Testis (tissue), 3 donors: ENCODE measurements around the gene POLR2J. TPM values are rescaled to one million over a fixed set of nuclear protein-coding genes. Genes with fewer than 3 reads are reported as not detected.

Source experiments
- DNase-seq: peaks from one replicate; pipeline ENCODE4 v3.0.0-alpha.2; 2019
- H3K27ac ChIP-seq, 2 donors: fragments of 200-600 bp; sonication (generic); one replicate each; pipeline ENCODE4 v1.5.1; 2019
- H3K27me3 ChIP-seq: fragments of 200-600 bp; sonication (generic); one replicate; pipeline ENCODE4 v1.5.1; 2019
- H3K36me3 ChIP-seq: fragments of 200-600 bp; sonication (generic); one replicate; pipeline ENCODE4 v1.5.1; 2017; ENCODE audit warnings: low read depth; ENCODE audit errors: missing control alignments
- H3K4me1 ChIP-seq: fragments of 200-600 bp; sonication (generic); one replicate; pipeline ENCODE4 v1.5.1; 2019
- H3K4me3 ChIP-seq, 2 donors: fragments of 200-600 bp; sonication (generic); one replicate each; pipeline ENCODE4 v1.5.1; 2017 to 2019
- H3K9me3 ChIP-seq: fragments of 200-600 bp; sonication (generic); one replicate; pipeline ENCODE4 v1.5.1; 2017
- POLR2A ChIP-seq: fragments of 450-650 bp; IDR thresholded peaks from one replicate; pipeline ENCODE4 v1.6.1; 2017; ENCODE audit warnings: antibody characterized with exemption, mild to moderate bottlenecking, moderate library complexity
- WGBS, 2 donors: methylation state at CpG; one replicate each; pipeline ENCODE4 v1.1.5; 2018; 5-methylcytosine and 5-hydroxymethylcytosine counted together
- intact Hi-C: fragments of 100-400 bp; cut with DNase I; formaldehyde crosslinking; loops from one replicate; pipeline ENCODE4 v1.15.1; 2023; ENCODE audit warnings: low total_unique reads
- polyA plus RNA-seq: library from polyadenylated mRNA; stranded (reverse); fragments of 350-450 nt; fragmentation: Illumina TruSeq; extraction: RNeasy Lipid Tissue Mini Kit (QIAGEN cat#74804); gene quantifications from one replicate; pipeline ENCODE4 v1.2.3, GENCODE V29; 2014; ENCODE audit warnings: low read depth, low replicate concordance; ENCODE audit not compliant: insufficient read depth
- total RNA-seq, 2 donors: library from RNA; depleted of rRNA; stranded (reverse); fragments of >200 nt; gene quantifications; one replicate each; pipeline ENCODE4 v1.2.3, GENCODE V29; 2016
- TF ChIP-seq, protein P1 (sequence below), 3 experiments: fragments of 450-650 bp in 2 of 3; fragments of 200-600 bp in 1 of 3; sonication (generic) in 1 of 3; IDR thresholded peaks; one replicate each; pipeline ENCODE4 v1.5.1; 2016 to 2019; ENCODE audit warnings: antibody characterized with exemption in 3 of 3, mild to moderate bottlenecking in 2 of 3, moderate library complexity in 1 of 3

The POLR2J gene
- total and polyA plus RNA-seq, 3 donors from 2014 or later = 33.9 to 73.1 (median 46.0) TPM

DNA sequence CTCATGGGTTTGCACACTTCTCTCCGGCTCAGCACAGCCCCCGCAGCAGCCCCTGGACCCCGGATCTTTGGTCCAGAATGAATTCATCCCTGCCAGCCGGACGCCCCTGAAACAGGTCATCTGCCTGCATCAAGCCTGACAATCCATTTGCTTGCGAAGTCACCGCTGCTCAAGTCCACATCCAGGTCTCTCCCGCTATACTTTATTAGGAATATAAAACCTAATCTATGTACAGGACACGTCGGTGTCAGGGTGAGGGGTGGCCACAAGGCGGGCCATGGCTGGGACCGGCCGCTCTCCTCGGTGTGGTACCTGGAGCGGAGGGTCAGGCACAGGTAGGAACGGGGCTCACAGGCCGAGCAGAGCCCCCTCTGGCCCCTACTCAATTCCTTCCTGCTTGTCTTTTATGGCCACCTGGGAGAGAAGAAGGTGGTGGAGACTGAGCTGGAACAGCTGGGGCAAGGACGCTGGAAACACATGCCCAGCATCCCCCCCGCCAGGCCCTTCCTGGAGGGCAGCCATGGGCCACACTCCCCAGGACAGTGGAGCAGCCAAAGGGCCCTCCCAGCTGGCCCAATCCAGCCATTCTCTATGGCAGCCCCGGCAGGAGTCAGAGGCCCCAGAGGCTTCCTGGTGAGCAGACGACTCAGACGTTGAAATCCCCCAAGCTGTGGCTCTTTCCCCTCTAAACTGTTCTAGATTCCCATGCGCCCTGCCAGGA, 5.3 kb downstream of the POLR2J start:
- Histone ChIP-seq H3K4me3 (no peak overlapping the region), H3K27ac (no peak overlapping the region), H3K4me1 (no peaks in the 10 kb centered on the region), H3K36me3 (no peaks in the 10 kb centered on the region), H3K27me3 (no peaks in the 10 kb centered on the region), H3K9me3 (no peaks in the 10 kb centered on the region)
- no peak for TF ChIP-seq POLR2A
- TF ChIP-seq, protein P1, sequence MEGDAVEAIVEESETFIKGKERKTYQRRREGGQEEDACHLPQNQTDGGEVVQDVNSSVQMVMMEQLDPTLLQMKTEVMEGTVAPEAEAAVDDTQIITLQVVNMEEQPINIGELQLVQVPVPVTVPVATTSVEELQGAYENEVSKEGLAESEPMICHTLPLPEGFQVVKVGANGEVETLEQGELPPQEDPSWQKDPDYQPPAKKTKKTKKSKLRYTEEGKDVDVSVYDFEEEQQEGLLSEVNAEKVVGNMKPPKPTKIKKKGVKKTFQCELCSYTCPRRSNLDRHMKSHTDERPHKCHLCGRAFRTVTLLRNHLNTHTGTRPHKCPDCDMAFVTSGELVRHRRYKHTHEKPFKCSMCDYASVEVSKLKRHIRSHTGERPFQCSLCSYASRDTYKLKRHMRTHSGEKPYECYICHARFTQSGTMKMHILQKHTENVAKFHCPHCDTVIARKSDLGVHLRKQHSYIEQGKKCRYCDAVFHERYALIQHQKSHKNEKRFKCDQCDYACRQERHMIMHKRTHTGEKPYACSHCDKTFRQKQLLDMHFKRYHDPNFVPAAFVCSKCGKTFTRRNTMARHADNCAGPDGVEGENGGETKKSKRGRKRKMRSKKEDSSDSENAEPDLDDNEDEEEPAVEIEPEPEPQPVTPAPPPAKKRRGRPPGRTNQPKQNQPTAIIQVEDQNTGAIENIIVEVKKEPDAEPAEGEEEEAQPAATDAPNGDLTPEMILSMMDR (IDR thresholded peaks at IDR 0.05) = no peak
- intact Hi-C loops = no loop called here
- WGBS, 2 donors = 79 to 80% methylated on average over 19 to 23 of the region's 23 CpGs
- DNase-seq = no peak

DNA sequence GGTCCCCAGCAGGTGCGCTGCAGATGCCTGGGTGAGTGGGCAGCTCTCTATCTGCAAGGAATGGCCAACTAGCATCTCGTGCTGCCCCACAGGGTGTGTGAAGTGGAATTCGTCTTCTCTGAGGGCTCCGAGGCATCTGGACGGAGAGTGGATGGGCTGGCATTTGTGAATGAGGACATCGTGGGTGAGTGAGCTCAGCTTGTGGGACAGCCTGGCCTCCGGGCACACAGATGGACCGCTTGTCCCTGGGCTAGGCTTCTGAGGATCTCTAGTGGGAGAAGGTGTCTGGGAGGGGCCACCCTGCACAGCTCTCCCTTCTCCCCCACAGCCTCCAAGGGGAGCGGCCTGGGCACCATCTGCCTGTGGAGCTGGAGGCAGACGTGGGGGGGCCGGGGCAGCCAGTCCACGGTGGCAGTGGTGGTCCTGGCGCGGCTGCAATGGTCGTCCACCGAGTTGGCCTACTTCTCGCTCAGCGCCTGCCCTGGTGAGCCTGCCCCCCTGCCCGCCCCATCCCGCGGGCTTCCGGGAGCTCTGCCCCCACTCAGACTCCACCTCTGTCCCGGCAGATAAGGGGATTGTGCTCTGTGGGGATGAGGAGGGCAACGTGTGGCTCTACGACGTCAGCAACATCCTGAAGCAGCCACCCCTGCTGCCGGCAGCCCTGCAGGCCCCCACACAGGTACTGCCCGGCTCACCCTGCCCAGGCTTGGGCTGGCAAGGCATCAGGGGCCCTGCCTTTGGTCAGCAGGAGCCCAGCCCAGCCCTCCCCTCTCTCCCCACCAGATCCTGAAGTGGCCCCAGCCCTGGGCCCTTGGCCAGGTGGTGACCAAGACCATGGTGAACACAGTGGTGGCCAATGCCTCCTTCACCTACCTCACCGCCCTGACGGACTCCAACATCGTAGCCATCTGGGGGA, 6.3 kb downstream of the POLR2J start:
- no peak overlapping the region for H3K4me3 ChIP-seq
- no peaks in the 10 kb centered on the region for H3K9me3 ChIP-seq
- H3K36me3 ChIP-seq = no peaks in the 10 kb centered on the region
- no peak overlapping the region for H3K27ac ChIP-seq
- WGBS, 2 donors = 69 to 78% methylated on average over 23 to 31 of the region's 31 CpGs
- no peaks in the 10 kb centered on the region for H3K27me3 ChIP-seq
- intact Hi-C loops = no loop called here
- peaks cover 6% of the 10 kb centered on the region for H3K4me1 ChIP-seq
- TF ChIP-seq POLR2A = no peak
- TF ChIP-seq, protein P1 (IDR thresholded peaks at IDR 0.05) = no peak
- no peak for DNase-seq

DNA sequence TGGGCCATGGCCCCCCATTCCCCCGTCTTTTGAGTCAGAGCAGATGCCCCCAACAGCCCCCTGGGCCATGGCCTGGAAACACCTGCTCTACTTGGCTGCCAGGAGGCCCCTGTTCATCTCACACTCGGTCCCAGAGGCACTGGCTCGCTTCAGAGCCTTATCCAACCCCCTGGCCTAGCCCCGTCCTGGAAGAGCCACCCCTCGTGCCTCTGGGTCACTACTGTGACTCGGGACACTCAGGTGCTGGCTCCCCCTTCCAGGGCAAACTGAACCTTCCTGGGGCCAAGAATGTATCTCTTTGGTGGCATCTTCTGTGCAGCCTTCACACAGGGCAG, 7.0 kb downstream of the POLR2J start:
- Histone ChIP-seq H3K4me1 (peaks cover 8% of the 10 kb centered on the region), H3K36me3 (no peaks in the 10 kb centered on the region), H3K9me3 (no peaks in the 10 kb centered on the region), H3K4me3 (no peak overlapping the region), H3K27me3 (no peaks in the 10 kb centered on the region), H3K27ac (no peak overlapping the region)
- no peak for DNase-seq
- TF ChIP-seq, protein P1 (IDR thresholded peaks at IDR 0.05) = no peak
- TF ChIP-seq POLR2A = no peak
- 78 to 85% methylated on average over 5 to 6 of the region's 6 CpGs for WGBS, 2 donors
- intact Hi-C loops = no loop called here

DNA sequence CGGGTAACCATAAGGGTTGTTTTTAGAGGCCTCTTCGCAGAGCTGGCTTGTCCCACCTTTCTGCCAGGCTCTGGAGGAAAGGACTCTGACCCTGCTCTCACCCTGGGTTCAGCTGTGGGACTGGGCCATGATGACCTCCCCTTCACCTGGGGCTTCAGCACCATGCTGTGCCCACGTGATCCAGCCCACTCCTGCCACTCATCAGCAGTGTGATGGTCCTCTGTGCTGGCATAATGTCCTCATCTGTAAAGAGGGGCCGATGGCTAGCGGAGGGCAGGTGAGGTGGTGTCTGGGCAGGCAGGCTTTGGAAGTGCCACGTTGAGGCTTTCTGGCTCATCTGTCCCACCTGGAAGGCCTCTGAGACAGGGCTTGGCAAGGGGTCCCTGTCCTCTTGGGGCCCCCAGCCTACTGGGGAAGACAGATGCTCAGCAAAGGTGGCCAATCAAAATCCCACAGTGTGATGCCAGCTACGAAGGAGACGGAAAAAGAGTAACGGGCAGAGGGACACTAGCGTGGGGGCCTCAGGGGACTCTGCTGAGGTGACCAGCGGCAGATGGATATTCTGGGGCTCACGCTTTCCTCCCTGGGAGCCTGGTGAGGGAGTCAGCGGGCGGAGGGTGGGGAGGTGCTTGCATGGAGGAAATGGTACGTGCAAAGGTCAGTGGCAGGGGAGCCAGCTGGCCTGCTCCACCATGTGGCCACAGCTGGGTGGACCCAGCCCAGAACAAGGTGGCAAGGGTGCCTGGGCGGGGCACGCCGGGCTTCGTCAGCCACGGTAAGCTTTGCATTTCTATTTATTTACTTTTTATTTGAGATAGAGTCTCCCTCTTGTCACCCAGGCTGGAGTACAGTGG, 8.5 kb downstream of the POLR2J start:
- 75 to 91% methylated on average over 18 to 20 of the region's 20 CpGs for WGBS, 2 donors
- no peak for DNase-seq

More for the DNA sequence above, 8.5 kb downstream of the POLR2J start:
- peaks cover 13% of the 10 kb centered on the region for H3K4me1 ChIP-seq
- no peaks in the 10 kb centered on the region for H3K36me3 ChIP-seq
- no peak overlapping the region for H3K4me3 ChIP-seq
- H3K9me3 ChIP-seq = no peaks in the 10 kb centered on the region
- no peak for TF ChIP-seq POLR2A
- no peaks in the 10 kb centered on the region for H3K27me3 ChIP-seq
- intact Hi-C loops = no loop called here
- H3K27ac ChIP-seq = no peak overlapping the region
